ENCODE results near the gene CSRP1. TPM values are rescaled to one million over a fixed set of nuclear protein-coding genes. Genes with fewer than 3 reads are reported as not detected.

The CSRP1 gene
- total and polyA plus RNA-seq, 9 of the 15 experiments (the other 6 are each of a cell fraction or from before 2014, with no cell fraction given): 6.8 to 39.4 (median 23.7) TPM

DNA sequence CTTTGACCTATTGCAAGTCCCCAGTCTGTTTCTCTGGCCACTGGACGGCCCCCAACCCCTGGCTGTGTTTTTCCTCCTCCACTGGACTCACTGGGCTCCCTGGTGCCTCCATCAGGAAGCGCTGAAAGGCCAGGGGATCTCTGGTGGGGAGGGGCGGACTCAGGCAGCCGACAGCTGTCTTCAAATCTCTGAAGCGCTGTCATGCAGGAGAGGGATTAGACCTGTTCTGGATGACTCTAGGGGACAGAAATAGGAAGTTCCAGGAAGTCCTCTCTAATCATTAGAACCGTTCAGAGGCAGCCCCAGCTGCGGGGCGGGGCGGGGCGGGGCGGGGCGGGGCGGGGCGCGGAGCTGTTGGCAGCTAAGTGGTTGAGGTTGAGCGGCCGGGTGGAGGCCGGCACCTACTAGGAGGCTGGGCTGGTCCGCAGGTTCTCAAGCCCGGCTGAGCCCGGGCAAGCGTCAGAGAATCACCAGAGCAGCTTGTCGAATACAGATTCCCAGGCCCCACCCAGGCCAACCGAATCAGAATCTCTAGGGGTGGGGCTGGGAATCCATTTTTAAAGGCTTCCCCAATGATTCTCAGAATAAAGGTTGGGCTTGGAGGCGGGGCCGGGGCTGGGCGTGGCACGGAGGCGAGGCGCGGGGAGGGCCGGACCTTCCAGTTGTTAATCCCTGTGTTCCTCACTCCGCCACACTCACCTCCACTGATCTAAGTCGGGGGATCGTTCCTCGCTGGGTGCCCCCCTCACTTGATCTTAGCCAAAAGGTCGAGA, 26.5 kb downstream of the CSRP1 start (continued):
- TF ChIP-seq, protein P1, sequence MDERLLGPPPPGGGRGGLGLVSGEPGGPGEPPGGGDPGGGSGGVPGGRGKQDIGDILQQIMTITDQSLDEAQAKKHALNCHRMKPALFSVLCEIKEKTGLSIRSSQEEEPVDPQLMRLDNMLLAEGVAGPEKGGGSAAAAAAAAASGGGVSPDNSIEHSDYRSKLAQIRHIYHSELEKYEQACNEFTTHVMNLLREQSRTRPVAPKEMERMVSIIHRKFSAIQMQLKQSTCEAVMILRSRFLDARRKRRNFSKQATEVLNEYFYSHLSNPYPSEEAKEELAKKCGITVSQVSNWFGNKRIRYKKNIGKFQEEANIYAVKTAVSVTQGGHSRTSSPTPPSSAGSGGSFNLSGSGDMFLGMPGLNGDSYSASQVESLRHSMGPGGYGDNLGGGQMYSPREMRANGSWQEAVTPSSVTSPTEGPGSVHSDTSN (CRISPR knock-in tag; IDR thresholded peaks at IDR 0.05; ENCODE audit: low read depth): no peak
- TF ChIP-seq, protein P1 (tag; conservative IDR thresholded peaks at IDR 0.05; ENCODE audit: low read depth): peak; percentile 72
- TF ChIP-seq, protein P2, sequence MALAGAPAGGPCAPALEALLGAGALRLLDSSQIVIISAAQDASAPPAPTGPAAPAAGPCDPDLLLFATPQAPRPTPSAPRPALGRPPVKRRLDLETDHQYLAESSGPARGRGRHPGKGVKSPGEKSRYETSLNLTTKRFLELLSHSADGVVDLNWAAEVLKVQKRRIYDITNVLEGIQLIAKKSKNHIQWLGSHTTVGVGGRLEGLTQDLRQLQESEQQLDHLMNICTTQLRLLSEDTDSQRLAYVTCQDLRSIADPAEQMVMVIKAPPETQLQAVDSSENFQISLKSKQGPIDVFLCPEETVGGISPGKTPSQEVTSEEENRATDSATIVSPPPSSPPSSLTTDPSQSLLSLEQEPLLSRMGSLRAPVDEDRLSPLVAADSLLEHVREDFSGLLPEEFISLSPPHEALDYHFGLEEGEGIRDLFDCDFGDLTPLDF (CRISPR knock-in tag; IDR thresholded peaks at IDR 0.05): no peak
- TF ChIP-seq, protein P3, sequence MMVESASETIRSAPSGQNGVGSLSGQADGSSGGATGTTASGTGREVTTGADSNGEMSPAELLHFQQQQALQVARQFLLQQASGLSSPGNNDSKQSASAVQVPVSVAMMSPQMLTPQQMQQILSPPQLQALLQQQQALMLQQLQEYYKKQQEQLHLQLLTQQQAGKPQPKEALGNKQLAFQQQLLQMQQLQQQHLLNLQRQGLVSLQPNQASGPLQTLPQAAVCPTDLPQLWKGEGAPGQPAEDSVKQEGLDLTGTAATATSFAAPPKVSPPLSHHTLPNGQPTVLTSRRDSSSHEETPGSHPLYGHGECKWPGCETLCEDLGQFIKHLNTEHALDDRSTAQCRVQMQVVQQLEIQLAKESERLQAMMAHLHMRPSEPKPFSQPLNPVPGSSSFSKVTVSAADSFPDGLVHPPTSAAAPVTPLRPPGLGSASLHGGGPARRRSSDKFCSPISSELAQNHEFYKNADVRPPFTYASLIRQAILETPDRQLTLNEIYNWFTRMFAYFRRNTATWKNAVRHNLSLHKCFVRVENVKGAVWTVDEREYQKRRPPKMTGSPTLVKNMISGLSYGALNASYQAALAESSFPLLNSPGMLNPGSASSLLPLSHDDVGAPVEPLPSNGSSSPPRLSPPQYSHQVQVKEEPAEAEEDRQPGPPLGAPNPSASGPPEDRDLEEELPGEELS (CRISPR knock-in tag; IDR thresholded peaks at IDR 0.05; ENCODE audit: borderline replicate concordance): no peak
- TF ChIP-seq NFE2 (IDR thresholded peaks at IDR 0.05; ENCODE audit: low read depth): peak; percentile 54; the same call in 1 of the 2 replicates
- no peak for TF ChIP-seq ATF1 (CRISPR knock-in tag; IDR thresholded peaks at IDR 0.05)
- 0 out of 2 replicates have a peak, but pooled peaks have one; percentile 29 for TF ChIP-seq ATF1 (tag; IDR thresholded peaks at IDR 0.05)
- TF ChIP-seq, protein P4, sequence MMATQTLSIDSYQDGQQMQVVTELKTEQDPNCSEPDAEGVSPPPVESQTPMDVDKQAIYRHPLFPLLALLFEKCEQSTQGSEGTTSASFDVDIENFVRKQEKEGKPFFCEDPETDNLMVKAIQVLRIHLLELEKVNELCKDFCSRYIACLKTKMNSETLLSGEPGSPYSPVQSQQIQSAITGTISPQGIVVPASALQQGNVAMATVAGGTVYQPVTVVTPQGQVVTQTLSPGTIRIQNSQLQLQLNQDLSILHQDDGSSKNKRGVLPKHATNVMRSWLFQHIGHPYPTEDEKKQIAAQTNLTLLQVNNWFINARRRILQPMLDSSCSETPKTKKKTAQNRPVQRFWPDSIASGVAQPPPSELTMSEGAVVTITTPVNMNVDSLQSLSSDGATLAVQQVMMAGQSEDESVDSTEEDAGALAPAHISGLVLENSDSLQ (IDR thresholded peaks at IDR 0.05): peak; percentile 89
- peak in 1 of 2 experiments; percentile 81; a peak in 2 of 4 replicates for TF ChIP-seq NONO (IDR thresholded peaks at IDR 0.05; ENCODE audit: low read depth in 2 of 2, low read length in 1 of 2)
- TF ChIP-seq ELF1 (tag; IDR thresholded peaks at IDR 0.05): peak; percentile 90
- TF ChIP-seq XRCC5 (IDR thresholded peaks at IDR 0.05; ENCODE audit: low read depth, low read length): peak; percentile 40; the same call in 1 of the 2 replicates
- no peak for TF ChIP-seq EGR1 (conservative IDR thresholded peaks at IDR 0.05)
- TF ChIP-seq, protein P5, sequence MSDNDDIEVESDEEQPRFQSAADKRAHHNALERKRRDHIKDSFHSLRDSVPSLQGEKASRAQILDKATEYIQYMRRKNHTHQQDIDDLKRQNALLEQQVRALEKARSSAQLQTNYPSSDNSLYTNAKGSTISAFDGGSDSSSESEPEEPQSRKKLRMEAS (CRISPR knock-in tag; IDR thresholded peaks at IDR 0.05): no peak
- TF ChIP-seq POLR2AphosphoS5 (IDR thresholded peaks at IDR 0.05; ENCODE audit: control insufficient read depth, insufficient read depth, low read depth, low read length): peak; percentile 46; the same call in 1 of the 2 replicates
- TF ChIP-seq RHOXF2B (CRISPR knock-in tag; conservative IDR thresholded peaks at IDR 0.05): no peak
- TF ChIP-seq FOXJ2 (tag; IDR thresholded peaks at IDR 0.05): 0 out of 2 replicates have a peak, but pooled peaks have one; percentile 29
- no peak for TF ChIP-seq SIN3B (IDR thresholded peaks at IDR 0.05; ENCODE audit: low read depth)
- TF ChIP-seq RAD21 (CRISPR knock-in tag; conservative IDR thresholded peaks at IDR 0.05 in 1 of 2, IDR thresholded peaks at IDR 0.05 in 1 of 2): peak in 1 of 2 experiments; percentile 58; a peak in 3 of 4 replicates
